ENCODE data around the gene GRIK4.

GRIK4 gene

DNA sequence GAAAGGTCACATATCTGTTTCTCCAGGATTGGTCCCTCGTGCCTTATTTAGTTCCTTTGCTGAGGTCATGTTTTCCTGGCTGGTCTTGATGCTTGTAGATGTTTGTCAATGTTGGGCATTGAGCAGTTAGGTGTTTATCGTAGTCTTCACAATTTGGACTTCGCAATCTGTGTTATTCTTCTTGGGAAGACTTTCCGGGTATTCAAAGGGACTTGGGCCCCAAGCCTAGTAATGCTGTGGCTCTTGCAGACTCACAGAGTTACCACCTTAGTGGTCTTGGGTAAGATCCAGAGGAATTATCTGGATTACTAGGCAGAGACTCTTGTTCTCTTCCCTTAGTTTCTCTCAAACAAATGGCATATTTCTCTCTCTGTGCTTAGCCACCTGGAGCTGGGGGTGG lies 223.5 kb downstream of the GRIK4 start:
- H3K4me2 ChIP-seq, result no peak overlapping the region
- H3K36me3 ChIP-seq, result no peaks in the 10 kb centered on the region
- H3K4me3 ChIP-seq, result no peak overlapping the region
- H3K27ac ChIP-seq, result no peak overlapping the region
- no peak overlapping the region for H3K9ac ChIP-seq
- no peaks in the 10 kb centered on the region for H3K4me1 ChIP-seq
- H3K27me3 ChIP-seq, result no peaks in the 10 kb centered on the region
- no peaks in the 10 kb centered on the region for H4K20me1 ChIP-seq
- no peak for TF ChIP-seq Cebpa-rat (IDR thresholded peaks at IDR 0.05)
- H3K9me3 ChIP-seq, result no peaks in the 10 kb centered on the region

GRCh38 chr11:120738516-120739046 lies 227.0 kb downstream of the GRIK4 start:
- no peak overlapping the region for H3K27ac ChIP-seq
- H3K9ac ChIP-seq, result no peak overlapping the region
- no peaks in the 10 kb centered on the region for H4K20me1 ChIP-seq

GRCh38 chr11:120739780-120740179 lies 228.2 kb downstream of the GRIK4 start:
- Histone ChIP-seq H3K27me3 (no peaks in the 10 kb centered on the region), H3K4me2 (no peak overlapping the region), H3K9ac (no peak overlapping the region), H4K20me1 (no peaks in the 10 kb centered on the region), H3K27ac (no peak overlapping the region), H3K4me3 (no peak overlapping the region), H3K9me3 (no peaks in the 10 kb centered on the region), H3K4me1 (peaks cover 8% of the 10 kb centered on the region; the same call in 1 of the 2 replicates), H3K36me3 (no peaks in the 10 kb centered on the region)
- no peak for TF ChIP-seq Cebpa-rat (IDR thresholded peaks at IDR 0.05)

More at GRCh38 chr11:120738516-120739046, 227.0 kb downstream of the GRIK4 start:
- no peak for TF ChIP-seq Cebpa-rat (IDR thresholded peaks at IDR 0.05)
- Histone ChIP-seq H3K9me3 (no peaks in the 10 kb centered on the region), H3K27me3 (no peaks in the 10 kb centered on the region), H3K36me3 (no peaks in the 10 kb centered on the region), H3K4me1 (peaks cover 8% of the 10 kb centered on the region; the same call in 1 of the 2 replicates), H3K4me3 (no peak overlapping the region), H3K4me2 (no peak overlapping the region)

DNA sequence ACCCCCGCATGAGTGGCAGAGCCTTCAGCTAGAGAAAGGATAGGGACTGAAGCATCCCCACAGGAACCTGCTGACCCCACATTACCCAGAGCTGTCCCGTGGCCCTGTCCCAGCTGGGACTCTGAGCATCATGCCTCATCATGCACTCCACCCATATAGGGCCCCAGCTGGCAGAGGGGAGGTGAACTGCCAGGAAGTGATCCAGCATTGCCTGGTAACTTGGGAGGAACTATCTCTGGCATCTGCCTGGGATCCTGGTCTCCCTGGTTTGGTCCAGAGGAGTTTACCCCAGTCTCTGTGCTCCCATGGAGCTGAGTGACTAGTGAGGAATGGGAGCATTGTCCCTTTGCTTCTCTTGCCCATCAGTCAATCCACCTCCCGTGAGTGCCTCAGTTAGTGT lies 228.8 kb downstream of the GRIK4 start:
- Histone ChIP-seq H3K4me2 (no peak overlapping the region), H3K9me3 (no peaks in the 10 kb centered on the region), H3K4me3 (no peak overlapping the region), H3K36me3 (no peaks in the 10 kb centered on the region), H3K9ac (no peak overlapping the region), H4K20me1 (no peaks in the 10 kb centered on the region), H3K27ac (no peak overlapping the region), H3K4me1 (peaks cover 8% of the 10 kb centered on the region; the same call in 1 of the 2 replicates), H3K27me3 (no peaks in the 10 kb centered on the region)
- TF ChIP-seq Cebpa-rat (IDR thresholded peaks at IDR 0.05), result no peak

GRCh38 chr11:120744016-120744994 lies 232.8 kb downstream of the GRIK4 start:
- no peaks in the 10 kb centered on the region for H3K9me3 ChIP-seq
- H3K27ac ChIP-seq, result no peak overlapping the region

DNA sequence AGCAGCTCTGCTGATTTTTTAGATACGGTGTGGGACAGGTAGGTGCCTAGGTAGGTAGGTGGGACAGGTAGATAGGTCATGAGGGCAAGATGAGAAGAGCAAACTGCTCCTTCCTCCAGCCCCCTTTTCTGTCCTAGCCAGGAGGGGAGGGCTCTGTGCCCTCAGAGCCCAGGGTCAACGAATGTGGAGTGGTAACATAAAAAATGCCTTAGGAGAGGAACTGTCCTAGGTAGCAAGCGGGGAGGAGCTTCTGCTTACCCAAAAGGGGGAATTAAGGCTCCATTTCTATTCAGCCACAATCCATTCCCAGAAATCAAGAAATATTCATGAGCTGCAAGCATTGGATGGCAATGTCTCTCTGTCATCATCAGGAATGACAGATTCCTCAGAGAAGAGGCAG lies 234.8 kb downstream of the GRIK4 start:
- Histone ChIP-seq H3K4me1 (peaks cover 34% of the 10 kb centered on the region), H3K36me3 (no peaks in the 10 kb centered on the region), H3K9me3 (no peaks in the 10 kb centered on the region), H3K27me3 (no peaks in the 10 kb centered on the region), H3K4me2 (no peak overlapping the region), H3K27ac (no peak overlapping the region), H4K20me1 (no peaks in the 10 kb centered on the region), H3K4me3 (no peak overlapping the region), H3K9ac (no peak overlapping the region)
- no peak for TF ChIP-seq Cebpa-rat (IDR thresholded peaks at IDR 0.05)

More at GRCh38 chr11:120744016-120744994, 232.8 kb downstream of the GRIK4 start:
- TF ChIP-seq Cebpa-rat (IDR thresholded peaks at IDR 0.05), result no peak
- Histone ChIP-seq H3K9ac (no peak overlapping the region), H3K36me3 (no peaks in the 10 kb centered on the region), H3K4me2 (no peak overlapping the region), H3K4me3 (no peak overlapping the region), H4K20me1 (no peaks in the 10 kb centered on the region), H3K4me1 (peaks cover 28% of the 10 kb centered on the region), H3K27me3 (no peaks in the 10 kb centered on the region)

DNA sequence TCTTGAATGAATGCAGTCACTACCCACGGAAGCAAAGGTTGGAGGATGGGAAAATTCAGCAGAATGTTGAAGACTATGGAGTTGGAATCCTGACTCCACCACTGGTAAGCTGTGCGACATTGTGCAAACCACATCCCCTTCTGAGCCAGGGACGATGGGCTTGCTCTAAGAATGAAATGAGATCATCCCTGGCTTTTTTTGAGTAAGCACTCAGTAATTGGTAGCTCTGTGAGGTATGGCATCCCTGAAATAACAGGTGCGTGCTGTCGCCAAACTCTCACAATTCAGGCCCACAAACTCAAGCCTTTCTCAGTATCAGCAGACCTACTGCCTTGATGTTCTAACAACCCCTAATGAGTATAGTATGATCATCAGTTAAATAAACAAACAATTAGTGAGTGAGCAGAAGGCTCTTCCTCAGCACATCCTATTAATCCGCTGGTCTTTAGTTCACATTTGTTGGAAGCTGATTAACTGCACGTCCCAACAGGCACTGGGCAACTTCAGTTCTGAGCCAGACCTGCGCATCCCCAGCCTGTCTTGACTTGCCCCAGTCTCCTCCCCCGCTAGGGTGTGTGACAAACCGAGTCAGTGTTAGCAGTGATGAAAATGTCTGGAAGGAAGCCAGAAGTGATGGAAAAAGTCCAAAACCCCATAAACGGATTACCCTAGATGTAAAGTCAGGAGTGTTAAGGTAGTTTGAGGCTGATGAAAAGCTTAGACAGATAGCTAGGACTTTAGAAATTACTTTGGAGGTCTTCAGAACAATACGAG lies 235.5 kb downstream of the GRIK4 start:
- Histone ChIP-seq H3K4me3 (no peak overlapping the region), H3K4me2 (no peak overlapping the region), H3K27me3 (no peaks in the 10 kb centered on the region), H3K4me1 (peaks cover 27% of the 10 kb centered on the region), H4K20me1 (no peaks in the 10 kb centered on the region), H3K27ac (no peak overlapping the region), H3K36me3 (no peaks in the 10 kb centered on the region), H3K9me3 (no peaks in the 10 kb centered on the region), H3K9ac (no peak overlapping the region)
- TF ChIP-seq Cebpa-rat (IDR thresholded peaks at IDR 0.05), result no peak

DNA sequence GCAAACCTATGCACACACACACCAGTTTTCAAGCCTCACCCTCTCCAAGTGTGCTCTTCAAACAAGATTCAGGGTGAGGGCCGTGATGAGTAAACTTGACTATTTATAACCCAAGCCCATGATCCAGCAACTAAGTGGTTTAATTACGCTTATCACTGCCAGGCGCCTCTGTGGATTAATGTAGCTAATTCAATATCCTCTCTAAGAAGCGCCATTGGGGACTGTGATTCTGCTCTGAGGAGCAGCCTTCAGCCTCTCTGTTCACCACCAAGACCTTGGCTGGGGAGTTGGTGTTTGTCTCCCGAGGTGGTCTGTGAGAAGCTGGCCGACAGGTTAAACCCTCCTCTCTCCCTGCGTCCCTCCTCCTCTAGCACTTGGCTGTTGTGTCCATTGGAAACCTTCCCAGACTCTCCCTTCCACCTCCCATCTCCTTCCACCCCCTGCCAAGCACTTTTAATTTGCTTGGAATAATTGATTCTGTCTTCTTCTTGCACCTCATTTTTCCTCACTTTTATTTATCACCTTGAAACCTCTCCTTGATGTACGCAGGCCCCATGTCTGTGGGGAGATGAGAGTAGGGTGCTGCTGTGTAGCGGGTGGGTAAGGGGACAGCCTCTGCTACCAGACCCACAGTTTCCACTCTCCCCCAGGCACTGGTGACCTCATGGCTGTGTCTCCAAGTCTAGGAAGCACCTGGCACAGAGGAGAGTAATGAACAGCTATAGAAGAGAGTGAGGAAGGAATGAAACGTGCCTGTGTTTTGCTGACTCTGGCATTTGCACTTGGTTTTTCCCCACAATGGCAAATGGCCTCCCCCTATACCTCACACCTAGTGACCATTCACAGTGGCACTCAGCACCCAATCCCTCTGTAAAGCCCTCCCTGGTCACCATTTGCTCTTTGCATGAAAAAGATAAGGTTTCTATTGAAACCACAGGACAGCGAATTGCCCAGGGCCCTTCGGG lies 236.6 kb downstream of the GRIK4 start:
- TF ChIP-seq Cebpa-rat (IDR thresholded peaks at IDR 0.05), result no peak

DNA sequence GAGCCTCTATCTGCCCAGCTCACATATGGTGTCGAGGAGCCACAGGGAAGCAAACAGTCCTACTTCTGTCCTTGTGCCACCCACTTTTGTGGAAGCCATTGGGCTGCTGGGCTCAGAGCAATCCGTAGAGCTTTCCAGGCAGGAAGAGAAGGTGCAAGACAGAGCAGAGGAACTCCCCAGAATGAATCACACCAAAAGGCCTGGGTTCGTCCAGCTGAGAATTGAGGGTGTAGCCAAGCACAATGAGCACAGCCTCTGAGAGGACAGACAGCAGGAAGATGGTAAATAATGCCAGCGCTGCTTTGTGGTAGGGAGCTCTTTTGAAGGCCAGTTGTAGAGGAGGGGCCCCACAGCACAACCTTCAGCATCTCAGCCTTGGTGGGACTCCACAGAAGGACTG lies 237.8 kb downstream of the GRIK4 start:
- H3K4me3 ChIP-seq, result no peak overlapping the region
- no peaks in the 10 kb centered on the region for H4K20me1 ChIP-seq
- H3K4me2 ChIP-seq, result peak overlapping the region; percentile 49
- no peaks in the 10 kb centered on the region for H3K9me3 ChIP-seq
- H3K36me3 ChIP-seq, result no peaks in the 10 kb centered on the region
- H3K27ac ChIP-seq, result peak overlapping the region; percentile 22; the same call in 1 of the 2 replicates
- peaks cover 27% of the 10 kb centered on the region for H3K4me1 ChIP-seq
- no peak for TF ChIP-seq Cebpa-rat (IDR thresholded peaks at IDR 0.05)
- H3K9ac ChIP-seq, result no peak overlapping the region
- H3K27me3 ChIP-seq, result no peaks in the 10 kb centered on the region

More for the DNA sequence above, 236.6 kb downstream of the GRIK4 start:
- H3K4me1 ChIP-seq, result peaks cover 27% of the 10 kb centered on the region
- no peaks in the 10 kb centered on the region for H3K27me3 ChIP-seq
- H3K4me3 ChIP-seq, result no peak overlapping the region
- H4K20me1 ChIP-seq, result no peaks in the 10 kb centered on the region
- no peaks in the 10 kb centered on the region for H3K36me3 ChIP-seq
- H3K4me2 ChIP-seq, result peak overlapping the region; percentile 49
- H3K9me3 ChIP-seq, result no peaks in the 10 kb centered on the region
- peak overlapping the region; percentile 22; the same call in 1 of the 2 replicates for H3K27ac ChIP-seq
- H3K9ac ChIP-seq, result no peak overlapping the region
